Heart left ventricle (tissue), 16 donors: ENCODE measurements around the gene ANGPTL8. TPM values are rescaled to one million over a fixed set of nuclear protein-coding genes. Genes with fewer than 3 reads are reported as not detected.

Experiments
- ATAC-seq, 4 donors: fragments of 200-7000 bp; cut with Tn5 transposase; one replicate each; pipeline ENCODE4 v1.9.1; 2020 to 2022; ENCODE audit warnings: moderate library complexity in 4 of 4, mild to moderate bottlenecking in 3 of 4, moderate number of reproducible peaks in 1 of 4
- DNase-seq, 5 donors: peaks; one replicate each; pipeline ENCODE4 v3.0.0-alpha.2; 2020
- H3K27ac ChIP-seq, 12 donors: fragments of 200-600 bp; sonication (generic) in 4 of 12; one replicate each; pipeline versions ENCODE4 v1.5.0 to v1.8.0; 2016 to 2022; ENCODE audit warnings: mild to moderate bottlenecking in 2 of 12
- H3K27me3 ChIP-seq, 9 donors: fragments of 200-600 bp; sonication (generic) in 2 of 9; one replicate each; pipeline versions ENCODE4 v1.5.1 to v1.8.0; 2016 to 2022; ENCODE audit warnings: mild to moderate bottlenecking in 3 of 9
- H3K36me3 ChIP-seq, 9 donors: fragments of 200-600 bp; sonication (generic) in 2 of 9; one replicate each; pipeline versions ENCODE4 v1.5.0 to v1.8.0; 2018 to 2022; ENCODE audit warnings: mild to moderate bottlenecking in 2 of 9
- H3K4me1 ChIP-seq, 12 donors: fragments of 200-600 bp; sonication (generic) in 4 of 12; one replicate each; pipeline versions ENCODE4 v1.5.0 to v1.8.0; 2016 to 2022; ENCODE audit warnings: mild to moderate bottlenecking in 3 of 12
- H3K4me3 ChIP-seq, 12 donors: fragments of 200-600 bp; sonication (generic) in 4 of 12; one replicate each; pipeline versions ENCODE4 v1.5.0 to v1.8.0; 2017 to 2022; ENCODE audit warnings: mild to moderate bottlenecking in 9 of 12, moderate library complexity in 4 of 12
- H3K9me3 ChIP-seq, 12 donors: fragments of 200-600 bp; sonication (generic) in 4 of 12; one replicate each; pipeline versions ENCODE4 v1.5.0 to v1.8.0; 2016 to 2022; ENCODE audit warnings: mild to moderate bottlenecking in 1 of 12
- CTCF ChIP-seq, 12 donors: fragments of 200-600 bp; sonication (generic) in 4 of 12; IDR thresholded peaks; one replicate each; pipeline versions ENCODE4 v1.5.0 to v1.8.0; 2018 to 2022; ENCODE audit warnings: antibody characterized with exemption in 12 of 12, mild to moderate bottlenecking in 5 of 12
- POLR2A ChIP-seq, 2 donors: fragments of 450-650 bp; IDR thresholded peaks; one replicate each; pipeline ENCODE4 v1.6.1; 2017; ENCODE audit warnings: antibody characterized with exemption in 2 of 2, mild to moderate bottlenecking in 2 of 2, moderate library complexity in 2 of 2
- WGBS, 4 donors: extraction: QIAGEN DNeasy Blood & Tissue Kit in 2 of 4; methylation state at CpG; one replicate each; pipeline versions ENCODE4 v1.1.5 to v1.1.7; 2013 to 2018; 5-methylcytosine and 5-hydroxymethylcytosine counted together
- intact Hi-C, 10 donors: fragments of 100-400 bp; cut with DNase I; formaldehyde crosslinking; loops; one replicate each; pipeline versions ENCODE4 v1.11.1 to v1.14.2; 2022
- polyA plus RNA-seq, 2 donors: library from polyadenylated mRNA; stranded (reverse); fragments of 200-250 nt; gene quantifications; one replicate each; pipeline ENCODE4 v1.2.3, GENCODE V29; 2013
- total RNA-seq, 9 donors: library from RNA; depleted of rRNA in 2 of 9; stranded (reverse); fragments of >200 nt in 2 of 9; fragmentation: NEBNext Ultra II Directional in 3 of 9; extraction: Animal tissue kit (Norgen Biotek cat#: 25700) in 3 of 9; gene quantifications; one replicate each; pipeline versions ENCODE4 v1.1.0 to v1.2.4, GENCODE V29; 2016 to 2023
- donor health status: ischemic (EF 13 %, LVEDD 7.1; RV severe dilation, severe dysfunction).
- donor health status: healthy with polysubstance abuse.
- donor health status: DM: no; HTN: yes; CAD: no.
- donor health status: DM: no; HTN: no; CAD: no.
- donor health status: ischemic (EF 25% LVEDD 6.9; RV normal size, moderate dysfunction).
- donor health status: ischemic (EF 25% LVEDD 5.7; RV mildly dilated, moderate dysfunction).
- donor health status: healthy.
- donor health status: DM: yes; HTN: yes; CAD: no.
- donor health status: ischemic (EF 35%, LVEDD 5.7; RV mildly dilated, moderate dysfunction).
- donor health status: nonischemic (EF 11% LVEDD 7.7; RV severe dilation, severe dysfunction).
- donor health status: DM: yes; HTN: yes; CAD: no.
- donor health status: PGD.
- donor health status: ischemic (EF 29% LVEDD 5.4; RV normal size, mild dysfunction).
- donor health status: nonischemic (EF 23%, LVEDD 6.1; RV moderate dilation, normal function).

Gene ANGPTL8
- total and polyA plus RNA-seq, 11 donors, result 0.61 to 10.2 (median 6.3) TPM; not detected in 8

DNA sequence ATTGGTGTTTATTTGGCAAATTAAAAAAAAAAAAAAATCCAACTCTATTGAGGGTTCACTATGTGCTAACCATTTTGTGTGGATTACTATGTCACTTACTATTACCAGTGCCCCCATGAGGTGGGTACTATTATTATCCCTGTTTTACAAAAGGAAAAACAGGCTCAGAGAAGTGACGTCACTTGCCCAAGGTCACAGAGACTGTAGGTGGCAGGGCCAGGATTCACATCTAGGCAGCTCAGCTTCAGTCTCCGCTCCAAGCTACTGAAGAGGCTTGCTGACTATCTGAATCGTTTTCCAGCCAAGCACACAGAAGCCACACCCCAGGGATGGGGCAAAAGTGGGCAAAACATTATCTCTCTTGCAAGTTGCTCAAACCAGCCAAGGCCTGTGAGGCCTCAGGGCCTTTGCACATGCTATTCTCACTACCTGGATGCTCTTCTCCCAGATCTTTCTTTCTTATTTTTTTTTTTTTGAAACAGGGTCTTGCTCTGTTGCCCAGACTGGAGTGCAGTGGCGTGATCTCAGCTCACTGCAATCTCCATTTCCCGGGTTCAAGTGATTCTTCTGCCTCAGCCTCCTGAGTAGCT, 4.8 kb upstream of the ANGPTL8 start:
- no peak for ATAC-seq
- Histone ChIP-seq H3K27me3 (no peaks in the 10 kb centered on the region), H3K27ac (no peak overlapping the region), H3K36me3 (peaks cover 0 to 100% (median 78%) of the 10 kb centered on the region in 9 donors), H3K4me3 (no peak overlapping the region), H3K9me3 (peaks cover 0 to 12% (median 3%) of the 10 kb centered on the region in 12 donors), H3K4me1 (no peaks in the 10 kb centered on the region)
- WGBS, 4 donors, result 84 to 88% (median 87%) methylated on average over 5 of the region's 5 CpGs
- DNase-seq, result no peak
- TF ChIP-seq CTCF (IDR thresholded peaks at IDR 0.05) (no peak), POLR2A (IDR thresholded peaks at IDR 0.05) (no peak)
- intact Hi-C loops, result no loop called here

- DNase-seq, result no peak
- H3K36me3 ChIP-seq, result peaks cover 0 to 100% (median 82%) of the 10 kb centered on the region in 9 donors
- ATAC-seq, result peak in 1 of 4 donors; percentile 12
- no peak for TF ChIP-seq CTCF (IDR thresholded peaks at IDR 0.05)
- no peak for TF ChIP-seq POLR2A (IDR thresholded peaks at IDR 0.05)
- H3K27ac ChIP-seq, result no peak overlapping the region
- WGBS, 4 donors, result 89 to 93% (median 92%) methylated on average over 17 to 31 of the region's 31 CpGs
- intact Hi-C loops, result no loop called here
- H3K4me1 ChIP-seq, result no peaks in the 10 kb centered on the region
- no peak overlapping the region for H3K4me3 ChIP-seq
- peaks cover 0 to 15% (median 3%) of the 10 kb centered on the region in 12 donors for H3K9me3 ChIP-seq
- no peaks in the 10 kb centered on the region for H3K27me3 ChIP-seq
Measured at GRCh38 chr19:11236324-11237301, 2.8 kb upstream of the ANGPTL8 start.

DNA sequence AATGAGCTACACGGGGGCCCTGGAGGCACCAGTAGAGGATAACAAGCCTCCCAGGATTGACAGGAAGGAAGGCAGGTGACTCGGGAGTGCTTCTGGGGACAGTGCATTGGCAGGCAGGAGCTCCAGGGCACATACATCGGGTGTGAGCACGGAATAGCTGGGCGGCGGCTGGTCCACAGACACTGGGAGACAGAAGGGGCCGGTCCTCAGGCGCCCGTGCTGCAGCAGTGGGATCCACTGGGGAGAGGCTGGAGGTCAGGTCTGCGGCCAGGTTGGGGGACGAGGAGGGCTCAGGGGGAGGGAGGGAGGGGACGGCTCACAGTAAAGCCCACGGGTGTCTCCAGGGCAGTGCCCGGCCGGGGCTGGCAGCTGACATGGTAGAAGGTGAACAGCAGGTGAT, 2.1 kb upstream of the ANGPTL8 start:
- no peak for ATAC-seq
- Histone ChIP-seq H3K9me3 (peaks cover 0 to 15% (median 3%) of the 10 kb centered on the region in 12 donors), H3K4me3 (no peak overlapping the region), H3K27me3 (no peaks in the 10 kb centered on the region), H3K4me1 (no peaks in the 10 kb centered on the region), H3K36me3 (peaks cover 0 to 100% (median 82%) of the 10 kb centered on the region in 9 donors), H3K27ac (no peak overlapping the region)
- intact Hi-C loops, result no loop called here
- DNase-seq, result no peak
- TF ChIP-seq POLR2A (IDR thresholded peaks at IDR 0.05) (no peak), CTCF (IDR thresholded peaks at IDR 0.05) (no peak)
- 86 to 89% (median 87%) methylated on average over 11 to 15 of the region's 15 CpGs for WGBS, 4 donors

- H3K27me3 ChIP-seq, result no peaks in the 10 kb centered on the region
- H3K4me3 ChIP-seq, result no peak overlapping the region
- H3K9me3 ChIP-seq, result peaks cover 0 to 15% (median 3%) of the 10 kb centered on the region in 12 donors
- no peak overlapping the region for H3K27ac ChIP-seq
- peaks cover 0 to 100% (median 82%) of the 10 kb centered on the region in 9 donors for H3K36me3 ChIP-seq
- no peak for DNase-seq
- peaks cover 0 to 3% (median 0%) of the 10 kb centered on the region in 12 donors for H3K4me1 ChIP-seq
- intact Hi-C loops, result no loop called here
- no peak for ATAC-seq
- TF ChIP-seq POLR2A (IDR thresholded peaks at IDR 0.05) (no peak), CTCF (IDR thresholded peaks at IDR 0.05) (no peak)
- WGBS, 4 donors, result 84 to 91% (median 90%) methylated on average over 10 to 11 of the region's 11 CpGs
Measured at GRCh38 chr19:11238041-11238440, 1.4 kb upstream of the ANGPTL8 start.
